GM18526 (cell line): Measurements from ENCODE around the gene CHMP6.

Experiments
- POLR2A ChIP-seq: IDR thresholded peaks from 3 replicates; pipeline ENCODE4 v1.6.1; 2011; ENCODE audit not compliant: insufficient read length; ENCODE audit errors: extremely low read depth

Gene CHMP6

GRCh38 chr17:81032641-81033480 is 41.2 kb downstream of the CHMP6 start:
- no peak for TF ChIP-seq POLR2A

DNA sequence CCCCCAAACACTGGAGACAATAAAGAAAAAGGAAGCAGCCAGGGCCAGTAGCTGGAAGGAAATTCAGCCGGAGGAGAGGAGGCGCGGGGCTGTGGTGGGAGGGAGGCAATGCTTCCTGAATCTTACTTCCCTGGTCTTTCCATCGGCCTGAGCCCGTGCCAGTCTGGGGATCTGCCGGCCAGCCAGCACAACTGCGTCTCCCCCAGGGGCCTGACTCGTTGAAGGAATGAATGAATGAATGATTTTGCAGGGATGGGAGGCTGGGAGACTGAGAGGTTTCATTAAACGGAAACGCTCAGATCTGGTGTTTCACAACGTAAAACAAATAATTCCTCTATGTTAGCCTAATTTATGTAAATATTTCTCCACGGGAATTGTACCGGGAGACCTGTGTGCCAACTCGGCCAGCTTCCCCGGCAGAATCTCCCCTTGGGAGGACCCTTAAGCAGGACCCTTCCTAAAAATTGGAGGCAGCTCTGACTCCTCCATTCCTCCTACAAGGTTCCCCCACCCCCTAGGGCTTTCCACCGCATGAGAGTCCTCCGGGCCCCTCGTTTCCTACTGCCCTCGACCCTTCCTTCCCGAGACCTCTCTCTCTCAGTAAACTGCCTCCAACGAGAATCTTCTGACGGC is 42.0 kb downstream of the CHMP6 start:
- TF ChIP-seq POLR2A: no peak

DNA sequence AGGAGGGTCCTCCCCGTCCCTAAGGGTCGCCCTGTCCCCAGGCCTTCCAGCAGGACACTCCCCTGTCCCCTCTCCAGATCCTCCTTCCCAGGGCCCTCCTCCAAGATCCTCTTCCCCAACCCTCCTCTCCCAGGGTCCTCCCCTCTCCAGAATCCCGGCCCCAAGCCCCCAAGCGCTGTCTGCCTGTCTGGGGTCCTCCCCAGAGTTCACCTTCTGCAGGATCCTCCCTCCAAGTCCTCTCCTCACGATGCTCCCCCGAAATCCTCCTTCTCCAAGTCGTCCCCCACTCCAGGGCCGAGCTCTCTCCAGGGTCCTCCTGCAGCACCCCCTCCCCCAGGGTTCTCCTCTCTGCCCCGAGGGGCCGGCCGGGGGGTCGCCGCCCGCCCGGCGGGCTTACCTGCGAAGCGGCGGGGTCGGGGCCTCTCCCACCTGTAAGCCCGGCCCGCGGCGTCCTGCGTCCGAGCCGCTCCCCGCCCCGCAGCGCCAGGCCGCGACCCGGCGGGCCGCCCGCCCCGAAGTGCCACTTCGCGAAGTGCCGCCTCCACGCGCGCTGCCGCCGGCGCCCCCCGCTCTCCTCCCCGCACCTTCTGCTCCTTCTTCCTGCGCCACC is 42.6 kb downstream of the CHMP6 start:
- no peak for TF ChIP-seq POLR2A

- TF ChIP-seq POLR2A: peak; percentile 76
Observed at GRCh38 chr17:81034779-81035520, 43.3 kb downstream of the CHMP6 start, which contains the start of gene BAIAP2. Gene BAIAP2 (plus strand): TSS chr17:81035151. CDS start chr17:81035255, 104 bp downstream.

- no peak for TF ChIP-seq POLR2A
Observed at GRCh38 chr17:81035521-81036196, 44.0 kb downstream of the CHMP6 start.

DNA sequence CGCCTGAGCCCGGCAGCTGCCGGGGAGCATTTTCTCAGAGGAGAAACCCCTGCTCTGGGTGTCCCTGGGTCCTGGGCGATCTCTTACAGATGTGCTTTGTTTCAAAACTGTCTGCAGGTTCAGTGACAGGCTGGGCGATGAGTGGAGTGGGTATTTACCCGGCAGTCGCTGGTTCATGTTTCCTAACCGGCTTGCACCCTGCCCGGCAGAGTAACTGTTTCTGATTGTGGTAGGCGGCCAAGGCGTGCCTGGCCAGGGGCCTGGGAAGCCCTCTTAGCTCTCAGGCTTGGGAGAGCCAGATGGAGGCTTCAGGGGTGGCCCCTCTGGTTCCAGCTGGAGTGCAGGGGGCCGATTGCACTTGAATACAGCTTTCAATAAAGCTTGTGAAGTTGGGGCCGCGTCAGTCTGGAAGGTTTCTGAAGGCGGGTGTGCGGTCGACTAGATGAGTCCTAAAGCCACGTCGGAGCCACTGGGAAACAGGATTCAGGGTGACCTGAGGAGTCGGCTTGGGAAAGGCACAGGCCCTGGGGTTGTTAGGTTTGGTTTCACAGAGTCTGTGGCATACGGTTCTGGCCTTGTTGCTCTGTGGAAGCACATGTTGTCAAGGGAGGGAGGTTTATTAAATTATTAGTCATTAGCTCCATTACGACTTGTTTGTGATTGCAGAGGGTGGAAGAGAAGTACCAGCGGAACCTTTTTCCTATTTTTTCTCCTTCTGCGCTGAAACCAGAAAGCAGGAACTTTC is 44.7 kb downstream of the CHMP6 start:
- TF ChIP-seq POLR2A: no peak

DNA sequence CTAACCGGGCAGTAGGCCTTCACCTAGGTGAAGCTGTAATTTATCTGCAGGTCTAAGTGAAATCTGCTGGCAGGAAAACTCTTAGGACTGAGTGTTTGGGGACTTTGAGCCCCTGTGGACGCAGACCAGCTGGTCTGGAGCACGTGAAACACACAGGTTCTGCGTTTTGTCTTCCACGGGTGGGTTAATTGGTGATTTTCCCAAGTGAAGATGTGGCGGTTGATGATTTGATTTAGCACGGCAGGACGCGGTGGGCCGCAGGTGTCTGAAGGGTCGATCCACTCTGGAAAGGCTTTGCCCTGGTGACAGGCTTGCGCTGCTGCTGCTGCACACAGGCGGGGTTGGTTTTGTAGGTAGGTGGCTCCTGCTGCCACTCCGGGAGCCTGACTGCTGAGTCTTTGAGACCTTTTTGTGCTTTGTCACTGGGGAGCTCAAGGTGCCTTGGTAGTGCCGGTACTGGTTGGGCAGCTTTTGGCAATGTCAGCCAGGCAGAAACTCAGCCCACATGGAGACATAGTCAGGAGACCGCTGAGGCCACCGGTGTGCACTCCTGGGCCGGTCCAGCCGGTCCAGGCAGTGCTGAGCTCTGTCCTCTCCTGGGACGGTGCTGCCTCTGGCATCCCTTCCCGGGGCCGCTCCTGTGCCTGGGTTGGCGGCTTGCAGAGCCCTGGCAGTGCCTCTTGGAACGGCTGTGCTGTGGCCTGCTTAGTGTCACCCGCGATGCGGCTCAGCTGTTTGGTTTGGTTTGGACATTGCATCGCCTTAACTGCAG is 45.6 kb downstream of the CHMP6 start:
- no peak for TF ChIP-seq POLR2A

GRCh38 chr17:81037798-81038733 is 46.4 kb downstream of the CHMP6 start:
- TF ChIP-seq POLR2A: no peak

DNA sequence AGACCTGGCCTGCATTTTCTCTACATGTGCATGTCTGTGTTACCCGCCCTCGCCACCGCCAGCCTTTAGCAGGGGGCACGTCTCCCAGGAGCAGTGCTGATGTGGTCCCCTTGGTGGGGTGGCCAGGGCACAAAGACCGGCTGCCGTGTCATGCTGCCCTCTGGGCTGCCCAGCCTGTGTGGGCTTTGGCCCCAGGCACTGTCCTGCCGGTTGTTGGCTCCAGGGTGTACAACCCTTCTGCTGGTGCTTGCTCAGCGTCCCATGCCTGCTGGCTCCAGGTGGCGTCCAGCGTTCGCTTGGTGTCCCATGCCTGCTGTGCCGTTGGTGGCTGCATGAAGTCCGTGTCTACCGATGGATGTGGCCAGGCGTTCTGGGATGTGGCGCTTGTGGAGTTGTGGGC is 47.5 kb downstream of the CHMP6 start:
- TF ChIP-seq POLR2A: no peak

- no peak for TF ChIP-seq POLR2A
Observed at GRCh38 chr17:81039854-81040758, 48.5 kb downstream of the CHMP6 start.

GRCh38 chr17:81040791-81041337 is 49.2 kb downstream of the CHMP6 start:
- no peak for TF ChIP-seq POLR2A
